HL-60/S4 treated with phorbol 12-myristate 13-acetate at 8.2 ng/mL for 4 days and 3 days (cell line): ENCODE measurements around the gene TENT4A.

Source experiments
- in situ Hi-C: fragments of 300-500 bp; cut with MboI; formaldehyde crosslinking; loops from 2 replicates; pipeline ENCODE4 v1.15.0; 2022; ENCODE audit warnings: low sequenced_read_pairs

TENT4A gene

GRCh38 chr5:6730807-6731206 is 17.6 kb downstream of the TENT4A start:
- in situ Hi-C loops, result loop anchor here (25.0 kb wide), 1 partner anchor 94 kb away; the partner anchor contains the start of genes NSUN2 and SRD5A1

GRCh38 chr5:6731465-6732237 is 18.4 kb downstream of the TENT4A start:
- in situ Hi-C loops, result loop anchor here (25.0 kb wide), 1 partner anchor 94 kb away; the partner anchor contains the start of genes NSUN2 and SRD5A1

GRCh38 chr5:6732634-6733410 is 19.6 kb downstream of the TENT4A start:
- in situ Hi-C loops, result loop anchor here (25.0 kb wide), 1 partner anchor 96 kb away; the partner anchor contains the start of genes NSUN2 and SRD5A1

- in situ Hi-C loops, result loop anchor here (25.0 kb wide), 1 partner anchor 96 kb away; the partner anchor contains the start of genes NSUN2 and SRD5A1
Observed at GRCh38 chr5:6733411-6734242, 20.4 kb downstream of the TENT4A start.

- in situ Hi-C loops, result loop anchor here (25.0 kb wide), 1 partner anchor 97 kb away; the partner anchor contains the start of genes NSUN2 and SRD5A1
Observed at GRCh38 chr5:6734243-6734700, 21.0 kb downstream of the TENT4A start.

GRCh38 chr5:6734781-6735180 is 21.5 kb downstream of the TENT4A start:
- in situ Hi-C loops, result loop anchor here (25.0 kb wide), 1 partner anchor 97 kb away; the partner anchor contains the start of genes NSUN2 and SRD5A1

- in situ Hi-C loops, result loop anchor here (25.0 kb wide), 1 partner anchor 99 kb away; the partner anchor contains the start of genes NSUN2 and SRD5A1
Observed at GRCh38 chr5:6736106-6736505, 22.9 kb downstream of the TENT4A start.

- in situ Hi-C loops, result loop anchor here (25.0 kb wide), 1 partner anchor 99 kb away; the partner anchor contains the start of genes NSUN2 and SRD5A1
Observed at GRCh38 chr5:6736524-6737042, 23.4 kb downstream of the TENT4A start.

- in situ Hi-C loops, result loop anchor here (25.0 kb wide), 1 partner anchor 100 kb away; the partner anchor contains the start of genes NSUN2 and SRD5A1
Observed at GRCh38 chr5:6737043-6737941, 24.1 kb downstream of the TENT4A start.

GRCh38 chr5:6739603-6740002 is 26.4 kb downstream of the TENT4A start:
- in situ Hi-C loops, result loop anchor here (25.0 kb wide), 1 partner anchor 102 kb away; the partner anchor contains the start of genes NSUN2 and SRD5A1

- in situ Hi-C loops, result loop anchor here (25.0 kb wide), 1 partner anchor 103 kb away; the partner anchor contains the start of genes NSUN2 and SRD5A1
Observed at GRCh38 chr5:6740586-6741150, 27.4 kb downstream of the TENT4A start.

GRCh38 chr5:6742081-6742758 is 29.0 kb downstream of the TENT4A start:
- in situ Hi-C loops, result loop anchor here (25.0 kb wide), 1 partner anchor 105 kb away; the partner anchor contains the start of genes NSUN2 and SRD5A1

GRCh38 chr5:6743161-6743560 is 29.9 kb downstream of the TENT4A start:
- in situ Hi-C loops, result loop anchor here (25.0 kb wide), 1 partner anchor 106 kb away; the partner anchor contains the start of genes NSUN2 and SRD5A1

- in situ Hi-C loops, result loop anchor here (25.0 kb wide), 1 partner anchor 108 kb away; the partner anchor contains the start of genes NSUN2 and SRD5A1
Observed at GRCh38 chr5:6744841-6745705, 31.8 kb downstream of the TENT4A start.

GRCh38 chr5:6745706-6746222 is 32.5 kb downstream of the TENT4A start:
- in situ Hi-C loops, result loop anchor here (25.0 kb wide), 1 partner anchor 108 kb away; the partner anchor contains the start of genes NSUN2 and SRD5A1

GRCh38 chr5:6746244-6746643 is 33.0 kb downstream of the TENT4A start:
- in situ Hi-C loops, result loop anchor here (25.0 kb wide), 1 partner anchor 109 kb away; the partner anchor contains the start of genes NSUN2 and SRD5A1
